AG09309 (cell line): ENCODE data around the gene LRP1B.

Source experiments
- DNase-seq: peaks from one replicate; pipeline ENCODE4 v3.0.0-alpha.2; 2010; ENCODE audit warnings: low read depth
- H3K4me3 ChIP-seq: 2 replicates; pipeline ENCODE4 v1.5.1; 2011; ENCODE audit warnings: mild to moderate bottlenecking, low read depth, low read length, moderate library complexity; ENCODE audit not compliant: control insufficient read depth
- CTCF ChIP-seq: IDR thresholded peaks from 2 replicates; pipeline ENCODE4 v1.5.1; 2011; ENCODE audit warnings: mild to moderate bottlenecking, low read depth, low read length, inconsistent platforms; ENCODE audit not compliant: insufficient read depth, control insufficient read depth; ENCODE audit errors: missing control alignments

LRP1B gene

GRCh38 chr2:141468761-141469160 is 662.1 kb downstream of the LRP1B start:
- no peak for DNase-seq
- H3K4me3 ChIP-seq: no peak overlapping the region
- TF ChIP-seq CTCF: no peak

GRCh38 chr2:141467331-141467730 is 663.5 kb downstream of the LRP1B start:
- DNase-seq: no peak
- TF ChIP-seq CTCF: no peak
- no peak overlapping the region for H3K4me3 ChIP-seq

- no peak for TF ChIP-seq CTCF
- DNase-seq: no peak
- no peak overlapping the region for H3K4me3 ChIP-seq
These were observed 665.8 kb downstream of the LRP1B start for GRCh38 chr2:141464995-141465394.

GRCh38 chr2:141458351-141458750 is 672.5 kb downstream of the LRP1B start:
- TF ChIP-seq CTCF: no peak
- DNase-seq: no peak
- no peak overlapping the region for H3K4me3 ChIP-seq

GRCh38 chr2:141455877-141456276 is 674.9 kb downstream of the LRP1B start:
- no peak overlapping the region for H3K4me3 ChIP-seq
- no peak for DNase-seq
- TF ChIP-seq CTCF: no peak

GRCh38 chr2:141455211-141455826 is 675.5 kb downstream of the LRP1B start:
- no peak for TF ChIP-seq CTCF
- no peak for DNase-seq

More at GRCh38 chr2:141455211-141455826, 675.5 kb downstream of the LRP1B start:
- no peak overlapping the region for H3K4me3 ChIP-seq
